Activated CD4-positive, alpha-beta T cell treated with anti-CD3 and anti-CD28 coated beads for 24 hours (primary cell): ENCODE measurements around the gene DUSP5.

Experiments
- DNase-seq, 2 donors: peaks; one replicate each; pipeline ENCODE4 v3.0.0-alpha.2; 2020; ENCODE audit warnings: low read depth in 2 of 2

DUSP5 gene

GRCh38 chr10:110480387-110480786, 17.3 kb upstream of the DUSP5 start:
- DNase-seq, result no peak

GRCh38 chr10:110481919-110482318, 15.8 kb upstream of the DUSP5 start:
- DNase-seq, result no peak

- DNase-seq, result no peak
These were observed 14.1 kb upstream of the DUSP5 start for GRCh38 chr10:110483633-110484032.

- no peak for DNase-seq
These were observed 12.2 kb upstream of the DUSP5 start for GRCh38 chr10:110485541-110485940.

GRCh38 chr10:110486680-110487410, 10.9 kb upstream of the DUSP5 start:
- DNase-seq, result no peak

- DNase-seq, result no peak
These were observed 10.0 kb upstream of the DUSP5 start for GRCh38 chr10:110487411-110488331.

- no peak for DNase-seq
These were observed 9.4 kb upstream of the DUSP5 start for GRCh38 chr10:110488332-110488681.

GRCh38 chr10:110488940-110489339, 8.8 kb upstream of the DUSP5 start:
- no peak for DNase-seq

GRCh38 chr10:110490640-110491039, 7.1 kb upstream of the DUSP5 start:
- no peak for DNase-seq

- no peak for DNase-seq
These were observed 6.4 kb upstream of the DUSP5 start for GRCh38 chr10:110491346-110491745.

GRCh38 chr10:110492069-110492822, 5.5 kb upstream of the DUSP5 start:
- no peak for DNase-seq

GRCh38 chr10:110493832-110494426, 3.8 kb upstream of the DUSP5 start:
- DNase-seq, result no peak

- DNase-seq, result no peak
These were observed 3.2 kb upstream of the DUSP5 start for GRCh38 chr10:110494532-110494931.

- DNase-seq, result peak; percentile 54
These were observed 1.8 kb upstream of the DUSP5 start for GRCh38 chr10:110495731-110496552.

GRCh38 chr10:110496553-110497437, 912 bp upstream of the DUSP5 start:
- DNase-seq, result no peak

GRCh38 chr10:110498087-110498981, 627 bp downstream of the DUSP5 start:
- DNase-seq, result peak in 1 of 2 donors; percentile 43

GRCh38 chr10:110498982-110499795, 1.5 kb downstream of the DUSP5 start:
- DNase-seq, result no peak
